Measurements from ENCODE around the gene MYRFL.

DNA sequence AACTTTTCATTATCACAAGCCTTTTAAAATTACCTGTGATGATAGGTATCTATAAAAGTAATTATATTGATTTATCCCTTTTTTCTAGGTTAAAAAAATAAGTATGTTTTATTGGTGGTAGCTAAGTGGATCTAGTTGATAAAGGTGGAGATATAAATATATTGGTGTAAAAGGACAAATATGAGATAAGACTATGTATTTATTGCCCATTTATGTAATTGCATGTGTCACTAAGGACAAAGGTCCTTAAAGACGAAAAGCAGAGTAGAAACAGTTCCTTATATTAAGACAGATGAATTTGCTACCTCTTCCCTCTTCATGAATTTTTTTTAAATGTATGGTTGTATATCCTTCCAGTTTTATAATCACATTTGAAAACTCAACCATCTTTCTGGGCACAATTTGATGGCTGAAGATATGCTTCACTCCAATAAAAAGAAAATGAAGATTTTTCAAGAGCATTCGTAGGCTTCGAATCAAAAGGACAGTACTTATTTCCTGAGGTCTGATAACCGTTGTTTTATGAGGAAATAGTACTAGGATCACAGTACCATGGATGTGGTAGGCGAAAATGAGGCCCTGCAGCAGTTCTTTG lies at the start of gene MYRFL:
- TF ChIP-seq TCF7 (CRISPR knock-in tag; IDR thresholded peaks at IDR 0.05; ENCODE audit: low read depth) = no peak
- TF ChIP-seq, protein P1, sequence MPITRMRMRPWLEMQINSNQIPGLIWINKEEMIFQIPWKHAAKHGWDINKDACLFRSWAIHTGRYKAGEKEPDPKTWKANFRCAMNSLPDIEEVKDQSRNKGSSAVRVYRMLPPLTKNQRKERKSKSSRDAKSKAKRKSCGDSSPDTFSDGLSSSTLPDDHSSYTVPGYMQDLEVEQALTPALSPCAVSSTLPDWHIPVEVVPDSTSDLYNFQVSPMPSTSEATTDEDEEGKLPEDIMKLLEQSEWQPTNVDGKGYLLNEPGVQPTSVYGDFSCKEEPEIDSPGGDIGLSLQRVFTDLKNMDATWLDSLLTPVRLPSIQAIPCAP (CRISPR knock-in tag; IDR thresholded peaks at IDR 0.05) = no peak
- TF ChIP-seq, protein P2, sequence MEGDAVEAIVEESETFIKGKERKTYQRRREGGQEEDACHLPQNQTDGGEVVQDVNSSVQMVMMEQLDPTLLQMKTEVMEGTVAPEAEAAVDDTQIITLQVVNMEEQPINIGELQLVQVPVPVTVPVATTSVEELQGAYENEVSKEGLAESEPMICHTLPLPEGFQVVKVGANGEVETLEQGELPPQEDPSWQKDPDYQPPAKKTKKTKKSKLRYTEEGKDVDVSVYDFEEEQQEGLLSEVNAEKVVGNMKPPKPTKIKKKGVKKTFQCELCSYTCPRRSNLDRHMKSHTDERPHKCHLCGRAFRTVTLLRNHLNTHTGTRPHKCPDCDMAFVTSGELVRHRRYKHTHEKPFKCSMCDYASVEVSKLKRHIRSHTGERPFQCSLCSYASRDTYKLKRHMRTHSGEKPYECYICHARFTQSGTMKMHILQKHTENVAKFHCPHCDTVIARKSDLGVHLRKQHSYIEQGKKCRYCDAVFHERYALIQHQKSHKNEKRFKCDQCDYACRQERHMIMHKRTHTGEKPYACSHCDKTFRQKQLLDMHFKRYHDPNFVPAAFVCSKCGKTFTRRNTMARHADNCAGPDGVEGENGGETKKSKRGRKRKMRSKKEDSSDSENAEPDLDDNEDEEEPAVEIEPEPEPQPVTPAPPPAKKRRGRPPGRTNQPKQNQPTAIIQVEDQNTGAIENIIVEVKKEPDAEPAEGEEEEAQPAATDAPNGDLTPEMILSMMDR (IDR thresholded peaks at IDR 0.05) = no peak
- no peak for TF ChIP-seq KAT7 (CRISPR knock-in tag; IDR thresholded peaks at IDR 0.05; ENCODE audit: borderline replicate concordance)
- TF ChIP-seq ZNF263 (CRISPR knock-in tag; IDR thresholded peaks at IDR 0.05; ENCODE audit: low read depth) = no peak
- TF ChIP-seq, protein P3, sequence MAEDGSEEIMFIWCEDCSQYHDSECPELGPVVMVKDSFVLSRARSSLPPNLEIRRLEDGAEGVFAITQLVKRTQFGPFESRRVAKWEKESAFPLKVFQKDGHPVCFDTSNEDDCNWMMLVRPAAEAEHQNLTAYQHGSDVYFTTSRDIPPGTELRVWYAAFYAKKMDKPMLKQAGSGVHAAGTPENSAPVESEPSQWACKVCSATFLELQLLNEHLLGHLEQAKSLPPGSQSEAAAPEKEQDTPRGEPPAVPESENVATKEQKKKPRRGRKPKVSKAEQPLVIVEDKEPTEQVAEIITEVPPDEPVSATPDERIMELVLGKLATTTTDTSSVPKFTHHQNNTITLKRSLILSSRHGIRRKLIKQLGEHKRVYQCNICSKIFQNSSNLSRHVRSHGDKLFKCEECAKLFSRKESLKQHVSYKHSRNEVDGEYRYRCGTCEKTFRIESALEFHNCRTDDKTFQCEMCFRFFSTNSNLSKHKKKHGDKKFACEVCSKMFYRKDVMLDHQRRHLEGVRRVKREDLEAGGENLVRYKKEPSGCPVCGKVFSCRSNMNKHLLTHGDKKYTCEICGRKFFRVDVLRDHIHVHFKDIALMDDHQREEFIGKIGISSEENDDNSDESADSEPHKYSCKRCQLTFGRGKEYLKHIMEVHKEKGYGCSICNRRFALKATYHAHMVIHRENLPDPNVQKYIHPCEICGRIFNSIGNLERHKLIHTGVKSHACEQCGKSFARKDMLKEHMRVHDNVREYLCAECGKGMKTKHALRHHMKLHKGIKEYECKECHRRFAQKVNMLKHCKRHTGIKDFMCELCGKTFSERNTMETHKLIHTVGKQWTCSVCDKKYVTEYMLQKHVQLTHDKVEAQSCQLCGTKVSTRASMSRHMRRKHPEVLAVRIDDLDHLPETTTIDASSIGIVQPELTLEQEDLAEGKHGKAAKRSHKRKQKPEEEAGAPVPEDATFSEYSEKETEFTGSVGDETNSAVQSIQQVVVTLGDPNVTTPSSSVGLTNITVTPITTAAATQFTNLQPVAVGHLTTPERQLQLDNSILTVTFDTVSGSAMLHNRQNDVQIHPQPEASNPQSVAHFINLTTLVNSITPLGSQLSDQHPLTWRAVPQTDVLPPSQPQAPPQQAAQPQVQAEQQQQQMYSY (CRISPR knock-in tag; IDR thresholded peaks at IDR 0.05) = no peak
- TF ChIP-seq, protein P4, sequence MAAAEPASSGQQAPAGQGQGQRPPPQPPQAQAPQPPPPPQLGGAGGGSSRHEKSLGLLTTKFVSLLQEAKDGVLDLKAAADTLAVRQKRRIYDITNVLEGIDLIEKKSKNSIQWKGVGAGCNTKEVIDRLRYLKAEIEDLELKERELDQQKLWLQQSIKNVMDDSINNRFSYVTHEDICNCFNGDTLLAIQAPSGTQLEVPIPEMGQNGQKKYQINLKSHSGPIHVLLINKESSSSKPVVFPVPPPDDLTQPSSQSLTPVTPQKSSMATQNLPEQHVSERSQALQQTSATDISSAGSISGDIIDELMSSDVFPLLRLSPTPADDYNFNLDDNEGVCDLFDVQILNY (CRISPR knock-in tag; IDR thresholded peaks at IDR 0.05) = no peak
- TF ChIP-seq CREB1 (CRISPR knock-in tag; IDR thresholded peaks at IDR 0.05) = no peak
- no peak for TF ChIP-seq MXD4 (CRISPR knock-in tag; IDR thresholded peaks at IDR 0.05; ENCODE audit: borderline replicate concordance)

All from WTC11 (cell line).